GM12874 (cell line): ENCODE results near the gene OVCA2.

Experiments used
- CTCF ChIP-seq: IDR thresholded peaks from 2 replicates; pipeline ENCODE4 v1.5.1; 2011; ENCODE audit warnings: low read depth, mild to moderate bottlenecking, control low read depth, low read length, moderate library complexity; ENCODE audit not compliant: insufficient read depth

The OVCA2 gene

GRCh38 chr17:2041561-2042389 lies at the start of gene OVCA2:
Gene OVCA2 (plus strand): TSS chr17:2042022. CDS start chr17:2042048, 26 bp downstream.
- TF ChIP-seq CTCF: peak; percentile 54; the same call in 1 of the 2 replicates

GRCh38 chr17:1992541-1992940 lies 49.3 kb upstream of the OVCA2 start:
- TF ChIP-seq CTCF: no peak

GRCh38 chr17:1994707-1995106 lies 47.1 kb upstream of the OVCA2 start:
- TF ChIP-seq CTCF: no peak

GRCh38 chr17:1995321-1995892 lies 46.4 kb upstream of the OVCA2 start:
- no peak for TF ChIP-seq CTCF

- no peak for TF ChIP-seq CTCF
These were observed 45.7 kb upstream of the OVCA2 start for GRCh38 chr17:1995907-1996799.

- TF ChIP-seq CTCF: no peak
These were observed 45.0 kb upstream of the OVCA2 start for GRCh38 chr17:1996800-1997288.
